ENCODE data around the gene SAPCD2. TPM values are rescaled to one million over a fixed set of nuclear protein-coding genes. Genes with fewer than 3 reads are reported as not detected.

Gene SAPCD2
- total RNA-seq, 1 experiment from 2014 or later: 29.8 TPM

DNA sequence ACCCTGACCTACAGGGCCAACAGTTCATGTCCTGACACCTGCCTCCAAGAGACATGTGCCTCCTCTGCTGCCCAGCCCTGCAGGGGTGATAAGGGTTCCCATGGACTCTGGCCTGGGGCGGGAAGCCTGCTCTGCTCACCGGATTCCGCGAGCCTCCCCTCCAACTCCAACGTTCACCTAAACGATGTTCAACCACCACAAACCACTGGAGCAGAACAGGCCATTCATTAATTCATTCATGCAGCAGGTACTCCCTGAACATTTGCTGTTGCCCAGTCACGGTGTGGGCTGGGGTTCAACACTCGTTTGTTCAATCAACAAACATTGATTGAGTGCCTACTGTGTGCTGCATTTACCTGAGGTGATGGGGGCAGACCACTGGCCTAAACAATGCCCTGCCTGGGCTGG lies 3.6 kb upstream of the SAPCD2 start:
- H2BK12ac ChIP-seq (ENCODE audit: insufficient read length, low read depth, low read length): no peak overlapping the region
- no peak overlapping the region for H3K4ac ChIP-seq (ENCODE audit: low read depth, low read length)
- no peak overlapping the region for H2AK5ac ChIP-seq (ENCODE audit: insufficient read length, low read length)
- H3K4me2 ChIP-seq (ENCODE audit: insufficient read depth, insufficient read length, low read length): no peak overlapping the region
- no peak overlapping the region for H3K9ac ChIP-seq (ENCODE audit: extremely low read depth, insufficient read length, low read length)
- no peak overlapping the region for H3K56ac ChIP-seq (ENCODE audit: insufficient read length, low read depth, low read length)
- H4K5ac ChIP-seq (ENCODE audit: insufficient read length, low read depth, low read length): no peak overlapping the region
- no peak overlapping the region for H3K18ac ChIP-seq (ENCODE audit: insufficient read length, low read depth, low read length)
- no peaks in the 10 kb centered on the region for H3K79me2 ChIP-seq (ENCODE audit: insufficient read depth, low read length)
- H4K91ac ChIP-seq (ENCODE audit: insufficient read length, low read depth, low read length): peak overlapping the region; percentile 31
- H3K9me3 ChIP-seq (ENCODE audit: control insufficient read depth, low read depth, low read length): no peaks in the 10 kb centered on the region
- H2BK5ac ChIP-seq (ENCODE audit: insufficient read length, low read length): no peak overlapping the region
- H3K4me1 Mint-ChIP-seq: peaks cover 17 to 29% of the 10 kb centered on the region in 2 experiments
- no peak overlapping the region for H3T11ph ChIP-seq (ENCODE audit: low read length)
- H3K4me3 Mint-ChIP-seq: peak overlapping the region in 1 of 2 experiments; percentile 42; a peak in 2 of 5 replicates
- no peak overlapping the region for H3K23ac ChIP-seq (ENCODE audit: insufficient read length, low read depth, low read length)
- H2BK15ac ChIP-seq (ENCODE audit: low read depth, low read length): no peak overlapping the region
- H3K36me3 Mint-ChIP-seq (ENCODE audit: insufficient read depth in 1 of 3, low read depth in 3 of 3): no peaks in the 10 kb centered on the region
- H3K27ac Mint-ChIP-seq: peak overlapping the region in 1 of 3 experiments; percentile 88; a peak in 1 of 7 replicates
- peaks cover 7% of the 10 kb centered on the region; the same call in 1 of the 2 replicates for H3K4me1 ChIP-seq (ENCODE audit: insufficient read depth, low read length)
- no peak overlapping the region for H4K8ac ChIP-seq (replicated peaks; ENCODE audit: insufficient read length, low read depth, low read length)
- H2AFZ ChIP-seq (ENCODE audit: low read length): no peak overlapping the region
- TF ChIP-seq, protein P1, sequence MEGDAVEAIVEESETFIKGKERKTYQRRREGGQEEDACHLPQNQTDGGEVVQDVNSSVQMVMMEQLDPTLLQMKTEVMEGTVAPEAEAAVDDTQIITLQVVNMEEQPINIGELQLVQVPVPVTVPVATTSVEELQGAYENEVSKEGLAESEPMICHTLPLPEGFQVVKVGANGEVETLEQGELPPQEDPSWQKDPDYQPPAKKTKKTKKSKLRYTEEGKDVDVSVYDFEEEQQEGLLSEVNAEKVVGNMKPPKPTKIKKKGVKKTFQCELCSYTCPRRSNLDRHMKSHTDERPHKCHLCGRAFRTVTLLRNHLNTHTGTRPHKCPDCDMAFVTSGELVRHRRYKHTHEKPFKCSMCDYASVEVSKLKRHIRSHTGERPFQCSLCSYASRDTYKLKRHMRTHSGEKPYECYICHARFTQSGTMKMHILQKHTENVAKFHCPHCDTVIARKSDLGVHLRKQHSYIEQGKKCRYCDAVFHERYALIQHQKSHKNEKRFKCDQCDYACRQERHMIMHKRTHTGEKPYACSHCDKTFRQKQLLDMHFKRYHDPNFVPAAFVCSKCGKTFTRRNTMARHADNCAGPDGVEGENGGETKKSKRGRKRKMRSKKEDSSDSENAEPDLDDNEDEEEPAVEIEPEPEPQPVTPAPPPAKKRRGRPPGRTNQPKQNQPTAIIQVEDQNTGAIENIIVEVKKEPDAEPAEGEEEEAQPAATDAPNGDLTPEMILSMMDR (conservative IDR thresholded peaks at IDR 0.05): no peak
- H3K79me1 ChIP-seq (ENCODE audit: insufficient read depth, low read depth, low read length, poor library complexity, severe bottlenecking): no peaks in the 10 kb centered on the region
- no peaks in the 10 kb centered on the region; a peak in 1 of 5 replicates for H3K9me3 Mint-ChIP-seq
- H4K20me1 ChIP-seq (ENCODE audit: control insufficient read depth, insufficient read depth, insufficient read length): no peaks in the 10 kb centered on the region
- no peak overlapping the region for H2BK20ac ChIP-seq (ENCODE audit: low read depth, low read length, poor library complexity, severe bottlenecking)
- DNase-seq: no peak
- peaks cover 17% of the 10 kb centered on the region for H3K23me2 ChIP-seq (ENCODE audit: insufficient read length, low read depth, low read length, poor library complexity, severe bottlenecking)
- H3K27ac ChIP-seq (ENCODE audit: insufficient read length, low read depth, low read length): no peak overlapping the region
- WGBS (ENCODE audit: extremely low coverage, insufficient read length, low lambda C conversion rate): no CpG with 5 or more reads among the region's 8 CpGs
- no peak overlapping the region for H3K14ac ChIP-seq (ENCODE audit: insufficient read depth, low read length)
- peaks cover 34% of the 10 kb centered on the region for H3K27me3 Mint-ChIP-seq (ENCODE audit: low read depth)
- H3K27me3 ChIP-seq (ENCODE audit: insufficient read depth, low read length): peaks cover 7% of the 10 kb centered on the region; the same call in 1 of the 2 replicates
- H2BK120ac ChIP-seq (ENCODE audit: low read depth, low read length, poor library complexity, severe bottlenecking): no peak overlapping the region

Measured in H9 (cell line).